Hepatocyte (in vitro differentiated cells): ENCODE measurements around the gene ERC2.

Experiments
- EZH2 ChIP-seq: fragments of 200-600 bp; sonication (generic); IDR thresholded peaks from 2 replicates; pipeline ENCODE4 v1.6.1; 2016; ENCODE audit warnings: antibody characterized with exemption, mild to moderate bottlenecking, borderline replicate concordance
- EZH2phosphoT487 ChIP-seq: fragments of 200-600 bp; sonication (generic); IDR thresholded peaks from one replicate; pipeline ENCODE4 v1.6.1; 2018; ENCODE audit warnings: antibody characterized with exemption, mild to moderate bottlenecking, low read depth, moderate library complexity; ENCODE audit not compliant: unreplicated experiment, severe bottlenecking
- TF ChIP-seq, protein P1 (sequence below): fragments of 200-600 bp; sonication (generic); IDR thresholded peaks from 2 replicates; pipeline ENCODE4 v1.5.1; 2016; ENCODE audit warnings: antibody characterized with exemption, mild to moderate bottlenecking; ENCODE audit not compliant: poor library complexity

DNA sequence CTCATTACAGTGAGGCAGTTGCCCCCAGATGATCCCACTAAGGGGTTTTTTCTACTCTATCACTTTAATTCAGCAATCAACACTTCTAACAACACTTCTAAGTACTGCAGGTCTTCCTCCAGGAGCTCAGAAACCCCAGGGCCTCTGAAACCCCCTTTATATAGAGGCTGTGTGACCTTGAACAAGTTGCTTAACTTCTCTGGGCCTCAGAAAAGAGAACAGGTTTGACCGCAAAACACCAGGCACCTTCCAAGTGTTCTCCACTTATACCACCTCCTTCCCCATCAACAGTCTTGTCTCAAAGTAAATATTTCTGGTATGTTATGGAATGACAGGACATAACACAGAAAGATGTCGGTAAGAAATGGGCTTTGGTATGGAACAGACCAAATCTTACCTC, 895.5 kb downstream of the ERC2 start:
- TF ChIP-seq, protein P1, sequence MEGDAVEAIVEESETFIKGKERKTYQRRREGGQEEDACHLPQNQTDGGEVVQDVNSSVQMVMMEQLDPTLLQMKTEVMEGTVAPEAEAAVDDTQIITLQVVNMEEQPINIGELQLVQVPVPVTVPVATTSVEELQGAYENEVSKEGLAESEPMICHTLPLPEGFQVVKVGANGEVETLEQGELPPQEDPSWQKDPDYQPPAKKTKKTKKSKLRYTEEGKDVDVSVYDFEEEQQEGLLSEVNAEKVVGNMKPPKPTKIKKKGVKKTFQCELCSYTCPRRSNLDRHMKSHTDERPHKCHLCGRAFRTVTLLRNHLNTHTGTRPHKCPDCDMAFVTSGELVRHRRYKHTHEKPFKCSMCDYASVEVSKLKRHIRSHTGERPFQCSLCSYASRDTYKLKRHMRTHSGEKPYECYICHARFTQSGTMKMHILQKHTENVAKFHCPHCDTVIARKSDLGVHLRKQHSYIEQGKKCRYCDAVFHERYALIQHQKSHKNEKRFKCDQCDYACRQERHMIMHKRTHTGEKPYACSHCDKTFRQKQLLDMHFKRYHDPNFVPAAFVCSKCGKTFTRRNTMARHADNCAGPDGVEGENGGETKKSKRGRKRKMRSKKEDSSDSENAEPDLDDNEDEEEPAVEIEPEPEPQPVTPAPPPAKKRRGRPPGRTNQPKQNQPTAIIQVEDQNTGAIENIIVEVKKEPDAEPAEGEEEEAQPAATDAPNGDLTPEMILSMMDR = no peak
- TF ChIP-seq EZH2phosphoT487 (no peak), EZH2 (no peak)
